Smooth muscle cell (in vitro differentiated cells): ENCODE data around the gene LIX1. TPM values are rescaled to one million over a fixed set of nuclear protein-coding genes. Genes with fewer than 3 reads are reported as not detected.

Experiments
- DNase-seq: peaks from one replicate; lab custom pipeline; 2025; ENCODE audit not compliant: unreplicated experiment; lab: John Stamatoyannopoulos, UW
- H2AFZ ChIP-seq: fragments of 200-600 bp; sonication (generic); 2 replicates; pipeline ENCODE4 v1.6.0; 2016; ENCODE audit warnings: antibody characterized with exemption, low read depth, mild to moderate bottlenecking
- H3F3A ChIP-seq: fragments of 200-600 bp; sonication (generic); 2 replicates; pipeline ENCODE4 v1.6.0; 2017; ENCODE audit warnings: antibody characterized with exemption, low read depth
- H3K27ac ChIP-seq: fragments of 200-600 bp; sonication (generic); 2 replicates; pipeline ENCODE4 v1.5.1; 2016; ENCODE audit warnings: low read depth, mild to moderate bottlenecking
- H3K27me3 ChIP-seq: fragments of 200-600 bp; sonication (generic); 2 replicates; pipeline ENCODE4 v1.6.1; 2016; ENCODE audit warnings: low read depth, mild to moderate bottlenecking
- H3K36me3 ChIP-seq: fragments of 200-600 bp; sonication (generic); 2 replicates; pipeline ENCODE4 v1.5.1; 2016; ENCODE audit warnings: low read depth
- H3K4me1 ChIP-seq: fragments of 200-600 bp; sonication (generic); 2 replicates; pipeline ENCODE4 v1.5.1; 2016; ENCODE audit warnings: low read depth
- H3K4me2 ChIP-seq: fragments of 200-600 bp; sonication (generic); 2 replicates; pipeline ENCODE4 v1.6.0; 2016; ENCODE audit warnings: mild to moderate bottlenecking
- H3K4me3 ChIP-seq: fragments of 200-600 bp; sonication (generic); 2 replicates; pipeline ENCODE4 v1.5.1; 2016; ENCODE audit warnings: mild to moderate bottlenecking
- H3K79me2 ChIP-seq: fragments of 200-600 bp; sonication (generic); 2 replicates; pipeline ENCODE4 v1.6.0; 2016; ENCODE audit warnings: low read depth, mild to moderate bottlenecking
- H3K9ac ChIP-seq: fragments of 200-600 bp; sonication (generic); 2 replicates; pipeline ENCODE4 v1.6.0; 2016; ENCODE audit warnings: low read depth
- H3K9me3 ChIP-seq: fragments of 200-600 bp; sonication (generic); replicated peaks from 2 replicates; pipeline ENCODE4 v1.5.1; 2016; ENCODE audit warnings: low read depth
- H4K20me1 ChIP-seq: fragments of 200-600 bp; sonication (generic); 2 replicates; pipeline ENCODE4 v1.6.0; 2016; ENCODE audit warnings: low read depth
- CTCF ChIP-seq: fragments of 200-600 bp; sonication (generic); IDR thresholded peaks from 2 replicates; pipeline ENCODE4 v1.5.1; 2017; ENCODE audit warnings: borderline replicate concordance, mild to moderate bottlenecking, antibody characterized with exemption; ENCODE audit not compliant: insufficient read depth, poor library complexity, severe bottlenecking
- WGBS: methylation state at CpG from one replicate; pipeline ENCODE4 v1.1.7; 2016; ENCODE audit warnings: low lambda C conversion rate; 5-methylcytosine and 5-hydroxymethylcytosine counted together
- polyA plus RNA-seq: library from polyadenylated mRNA; unstranded; fragments of >200 nt; fragmentation: Nextera tagmentation; extraction: Ambion mirVana; gene quantifications from 2 replicates; pipeline ENCODE4 v1.2.1, GENCODE V29; 2016
- total RNA-seq: library from RNA; depleted of rRNA; stranded (reverse); fragments of >200 nt; gene quantifications from 2 replicates; pipeline ENCODE4 v1.2.3, GENCODE V29; 2014

Gene LIX1
- total and polyA plus RNA-seq, 2 experiments from 2014 or later = 20.1 to 21.8 TPM

- H3K9ac ChIP-seq = no peak overlapping the region
- TF ChIP-seq CTCF = no peak
- H3K79me2 ChIP-seq = no peaks in the 10 kb centered on the region
- H3K4me2 ChIP-seq = no peak overlapping the region
- no peaks in the 10 kb centered on the region for H3K27me3 ChIP-seq
- H3K4me3 ChIP-seq = no peak overlapping the region
- no peaks in the 10 kb centered on the region for H3K4me1 ChIP-seq
- no peaks in the 10 kb centered on the region for H3K36me3 ChIP-seq
- H4K20me1 ChIP-seq = no peaks in the 10 kb centered on the region
- peaks cover 3% of the 10 kb centered on the region for H3F3A ChIP-seq
- no peaks in the 10 kb centered on the region for H3K9me3 ChIP-seq
- DNase-seq = no peak
- no peak overlapping the region for H3K27ac ChIP-seq
- no peak overlapping the region for H2AFZ ChIP-seq
- 76% methylated on average over 6 of the region's 6 CpGs for WGBS
Measured at GRCh38 chr5:97089149-97089801, 53.1 kb downstream of the LIX1 start.

GRCh38 chr5:97088774-97089148 lies 53.6 kb downstream of the LIX1 start:
- 95% methylated on average over 2 of the region's 2 CpGs for WGBS
- Histone ChIP-seq H3K79me2 (no peaks in the 10 kb centered on the region), H2AFZ (no peak overlapping the region), H3F3A (peaks cover 3% of the 10 kb centered on the region), H3K9me3 (no peaks in the 10 kb centered on the region), H3K4me3 (no peak overlapping the region), H3K27ac (no peak overlapping the region), H3K9ac (no peak overlapping the region), H4K20me1 (no peaks in the 10 kb centered on the region), H3K4me1 (no peaks in the 10 kb centered on the region), H3K4me2 (no peak overlapping the region), H3K27me3 (no peaks in the 10 kb centered on the region), H3K36me3 (no peaks in the 10 kb centered on the region)
- TF ChIP-seq CTCF = no peak
- DNase-seq = no peak

DNA sequence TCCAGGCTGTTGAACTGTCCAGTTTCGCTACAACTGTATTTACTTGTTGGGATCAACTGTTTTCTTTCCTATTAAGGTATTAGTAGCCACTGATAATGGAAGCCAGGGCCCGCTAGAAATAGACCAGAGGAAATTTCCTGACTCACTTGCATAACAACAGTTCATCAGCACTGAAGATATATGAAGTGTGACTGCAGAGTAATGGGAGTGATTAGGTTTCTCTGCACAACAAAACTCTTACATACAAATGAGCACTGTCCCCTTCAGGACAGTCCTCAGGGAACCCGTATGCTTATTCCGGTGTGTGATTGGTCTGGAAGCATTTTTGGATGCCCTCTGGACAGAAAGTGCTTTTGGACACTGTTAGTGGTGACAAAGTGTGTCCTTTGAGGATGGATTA lies 55.3 kb downstream of the LIX1 start:
- no peaks in the 10 kb centered on the region for H3K27me3 ChIP-seq
- H3F3A ChIP-seq = peaks cover 3% of the 10 kb centered on the region
- H3K9me3 ChIP-seq = no peaks in the 10 kb centered on the region
- H3K4me3 ChIP-seq = no peak overlapping the region
- H2AFZ ChIP-seq = peak overlapping the region; percentile 5
- no peaks in the 10 kb centered on the region for H4K20me1 ChIP-seq
- H3K79me2 ChIP-seq = no peaks in the 10 kb centered on the region
- TF ChIP-seq CTCF = no peak
- no peak for DNase-seq
- H3K27ac ChIP-seq = no peak overlapping the region
- no peak overlapping the region for H3K9ac ChIP-seq
- 32% methylated on average over 4 of the region's 4 CpGs for WGBS
- H3K36me3 ChIP-seq = no peaks in the 10 kb centered on the region
- H3K4me2 ChIP-seq = peak overlapping the region; percentile 29
- no peaks in the 10 kb centered on the region for H3K4me1 ChIP-seq
